RWPE2 (cell line): ENCODE measurements around the gene RETREG2.

ENCODE experiments used
- ATAC-seq: fragments of 200-7000 bp; cut with Tn5 transposase; 3 replicates; pipeline ENCODE4 v1.9.1; 2021; ENCODE audit warnings: low read depth
- DNase-seq: peaks from one replicate; pipeline ENCODE4 v3.0.0-alpha.2; 2020; ENCODE audit warnings: low spot score
- H3K27ac ChIP-seq: fragments of 450-650 bp; 2 replicates; pipeline ENCODE4 v1.5.1; 2017; ENCODE audit warnings: mild to moderate bottlenecking; ENCODE audit not compliant: poor library complexity, severe bottlenecking
- H3K27me3 ChIP-seq: fragments of 250-450 bp; sonication (Bioruptor Pico); 2 replicates; pipeline ENCODE4 v1.5.1; 2021; ENCODE audit warnings: mild to moderate bottlenecking, moderate library complexity; ENCODE audit not compliant: insufficient read depth, poor library complexity, severe bottlenecking
- H3K36me3 ChIP-seq: fragments of 250-450 bp; sonication (Bioruptor Pico); 2 replicates; pipeline ENCODE4 v1.5.1; 2020; ENCODE audit warnings: low read depth, mild to moderate bottlenecking, moderate library complexity
- H3K4me1 ChIP-seq: fragments of 250-450 bp; sonication (Bioruptor Pico); 2 replicates; pipeline ENCODE4 v1.5.1; 2021; ENCODE audit warnings: mild to moderate bottlenecking, moderate library complexity; ENCODE audit not compliant: insufficient read depth, poor library complexity, severe bottlenecking
- H3K4me3 ChIP-seq: fragments of 250-450 bp; sonication (Bioruptor Pico); 2 replicates; pipeline ENCODE4 v1.5.1; 2021; ENCODE audit warnings: mild to moderate bottlenecking, moderate library complexity; ENCODE audit not compliant: severe bottlenecking
- H3K9me3 ChIP-seq: fragments of 250-450 bp; sonication (Bioruptor Pico); 2 replicates; pipeline ENCODE4 v1.5.1; 2021; ENCODE audit warnings: mild to moderate bottlenecking, moderate library complexity; ENCODE audit not compliant: severe bottlenecking
- CTCF ChIP-seq: fragments of 450-650 bp; IDR thresholded peaks from one replicate; pipeline ENCODE4 v1.5.1; 2017; ENCODE audit warnings: mild to moderate bottlenecking, moderate library complexity; ENCODE audit not compliant: poor library complexity, severe bottlenecking

Gene RETREG2

GRCh38 chr2:219219784-219220532, 41.9 kb downstream of the RETREG2 start:
- DNase-seq (no peak), ATAC-seq (no peak)
- Histone ChIP-seq H3K27me3 (no peaks in the 10 kb centered on the region), H3K4me1 (peaks cover 4% of the 10 kb centered on the region), H3K9me3 (no peaks in the 10 kb centered on the region), H3K36me3 (peaks cover 45% of the 10 kb centered on the region), H3K27ac (peak overlapping the region; percentile 91), H3K4me3 (no peak overlapping the region)
- TF ChIP-seq CTCF, result no peak

GRCh38 chr2:219220652-219221402, 42.8 kb downstream of the RETREG2 start:
- no peak overlapping the region for H3K27ac ChIP-seq
- H3K4me3 ChIP-seq, result no peak overlapping the region
- peaks cover 4% of the 10 kb centered on the region for H3K4me1 ChIP-seq
- DNase-seq (no peak), ATAC-seq (no peak)
- H3K36me3 ChIP-seq, result peaks cover 42% of the 10 kb centered on the region
- no peaks in the 10 kb centered on the region for H3K27me3 ChIP-seq
- no peak for TF ChIP-seq CTCF
- no peaks in the 10 kb centered on the region for H3K9me3 ChIP-seq

GRCh38 chr2:219221957-219222518, 44.0 kb downstream of the RETREG2 start:
- Histone ChIP-seq H3K4me1 (peaks cover 4% of the 10 kb centered on the region), H3K27ac (no peak overlapping the region), H3K36me3 (peaks cover 47% of the 10 kb centered on the region), H3K9me3 (no peaks in the 10 kb centered on the region), H3K4me3 (no peak overlapping the region), H3K27me3 (no peaks in the 10 kb centered on the region)
- ATAC-seq, result no peak
- TF ChIP-seq CTCF, result no peak
- DNase-seq, result no peak

GRCh38 chr2:219223831-219224610, 45.9 kb downstream of the RETREG2 start:
- DNase-seq, result no peak
- no peak for TF ChIP-seq CTCF
- no peak for ATAC-seq
- Histone ChIP-seq H3K27me3 (no peaks in the 10 kb centered on the region), H3K4me3 (no peak overlapping the region), H3K27ac (no peak overlapping the region), H3K4me1 (peaks cover 4% of the 10 kb centered on the region), H3K36me3 (peaks cover 58% of the 10 kb centered on the region), H3K9me3 (no peaks in the 10 kb centered on the region)
